DOHH2 (cell line): ENCODE data around the gene GALNT9.

Experiments
- CTCF ChIP-seq: fragments of 200-600 bp; sonication (generic); IDR thresholded peaks from one replicate; pipeline ENCODE4 v1.5.1; 2014; ENCODE audit warnings: antibody characterized with exemption, mild to moderate bottlenecking, low read depth, low read length; ENCODE audit not compliant: poor library complexity, severe bottlenecking
- EZH2phosphoT487 ChIP-seq: fragments of 200-600 bp; sonication (generic); IDR thresholded peaks from 2 replicates; pipeline ENCODE4 v1.6.1; 2017; ENCODE audit warnings: borderline replicate concordance, mild to moderate bottlenecking, antibody characterized with exemption, low read length, moderate library complexity, mixed read lengths

- TF ChIP-seq CTCF (no peak), EZH2phosphoT487 (no peak)
Measured at GRCh38 chr12:132225214-132225613, 104.2 kb downstream of the GALNT9 start.
